GM12801 (cell line): Measurements from ENCODE around the gene EMC8.

ENCODE experiments used
- TF ChIP-seq, protein P1 (sequence below): IDR thresholded peaks from one replicate; pipeline ENCODE4 v1.5.1; 2011; ENCODE audit warnings: control low read depth; ENCODE audit not compliant: insufficient read length; ENCODE audit errors: extremely low read depth

Gene EMC8

DNA sequence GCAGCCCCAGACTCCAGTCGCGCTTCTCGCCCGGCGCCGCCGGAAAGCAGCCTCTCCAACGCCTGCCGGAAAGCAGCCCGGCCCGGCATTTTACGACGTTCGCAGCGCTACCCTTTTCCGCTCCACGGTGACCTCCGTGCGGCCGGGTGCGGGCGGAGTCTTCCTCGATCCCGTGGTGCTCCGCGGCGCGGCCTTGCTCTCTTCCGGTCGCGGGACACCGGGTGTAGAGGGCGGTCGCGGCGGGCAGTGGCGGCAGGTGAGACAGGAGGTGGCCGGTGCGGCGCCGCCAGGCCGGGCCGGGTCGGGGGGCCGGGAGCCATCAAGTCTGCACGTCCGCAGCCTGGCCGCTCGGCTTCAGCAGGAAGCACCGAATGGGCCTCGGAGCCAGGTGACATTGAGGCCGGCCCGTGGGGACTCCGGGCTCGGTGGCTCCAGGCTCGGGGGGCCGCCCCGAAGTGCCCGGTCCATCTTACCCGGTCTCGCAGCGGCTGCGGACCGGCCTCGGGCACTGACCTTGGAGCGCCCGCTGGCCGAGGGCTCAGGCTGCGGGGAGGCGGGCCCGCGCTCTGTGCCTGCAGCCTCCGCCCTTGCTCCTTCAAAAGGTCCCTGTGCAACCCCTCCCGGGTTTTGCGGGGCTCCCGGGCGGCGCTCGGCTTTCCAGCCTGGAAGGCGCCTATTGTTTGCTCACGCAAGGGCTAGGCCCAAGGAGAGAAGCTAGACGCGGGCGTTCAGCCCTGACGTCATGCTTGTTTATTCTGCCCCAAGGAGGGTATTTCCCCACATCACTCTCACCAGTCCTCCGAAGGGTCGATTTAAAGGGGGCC, at the start of gene EMC8, which contains the start of gene COX4I1:
Gene EMC8, minus strand, starts transcription at position 48 of the 824 bp plus-strand sequence. CDS start 249 bp downstream, outside the sequence.
Gene COX4I1, plus strand, starts transcription at position 199 of the 824 bp plus-strand sequence. CDS start 1,511 bp downstream, outside the sequence.
- TF ChIP-seq, protein P1, sequence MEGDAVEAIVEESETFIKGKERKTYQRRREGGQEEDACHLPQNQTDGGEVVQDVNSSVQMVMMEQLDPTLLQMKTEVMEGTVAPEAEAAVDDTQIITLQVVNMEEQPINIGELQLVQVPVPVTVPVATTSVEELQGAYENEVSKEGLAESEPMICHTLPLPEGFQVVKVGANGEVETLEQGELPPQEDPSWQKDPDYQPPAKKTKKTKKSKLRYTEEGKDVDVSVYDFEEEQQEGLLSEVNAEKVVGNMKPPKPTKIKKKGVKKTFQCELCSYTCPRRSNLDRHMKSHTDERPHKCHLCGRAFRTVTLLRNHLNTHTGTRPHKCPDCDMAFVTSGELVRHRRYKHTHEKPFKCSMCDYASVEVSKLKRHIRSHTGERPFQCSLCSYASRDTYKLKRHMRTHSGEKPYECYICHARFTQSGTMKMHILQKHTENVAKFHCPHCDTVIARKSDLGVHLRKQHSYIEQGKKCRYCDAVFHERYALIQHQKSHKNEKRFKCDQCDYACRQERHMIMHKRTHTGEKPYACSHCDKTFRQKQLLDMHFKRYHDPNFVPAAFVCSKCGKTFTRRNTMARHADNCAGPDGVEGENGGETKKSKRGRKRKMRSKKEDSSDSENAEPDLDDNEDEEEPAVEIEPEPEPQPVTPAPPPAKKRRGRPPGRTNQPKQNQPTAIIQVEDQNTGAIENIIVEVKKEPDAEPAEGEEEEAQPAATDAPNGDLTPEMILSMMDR: no peak

DNA sequence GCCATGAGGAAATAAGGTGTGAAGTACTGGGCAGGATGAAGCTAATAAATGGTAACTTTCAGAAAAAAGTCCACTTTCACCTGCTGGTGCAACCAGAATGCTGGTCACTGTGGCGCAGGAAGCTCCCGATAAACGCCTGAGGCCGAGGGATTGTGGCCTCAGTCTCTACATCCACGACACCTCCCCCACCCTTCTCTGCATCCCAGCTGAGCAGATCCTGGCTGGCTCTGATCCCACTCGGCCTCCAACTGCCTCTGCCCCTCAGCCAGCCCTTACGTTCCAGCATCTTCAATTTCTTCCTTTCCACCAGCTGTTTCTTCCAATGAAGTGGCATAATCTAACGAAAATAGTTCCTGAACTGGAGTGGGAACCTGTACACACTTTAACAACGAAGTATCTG, 49.6 kb upstream of the EMC8 start:
- TF ChIP-seq, protein P1: no peak

DNA sequence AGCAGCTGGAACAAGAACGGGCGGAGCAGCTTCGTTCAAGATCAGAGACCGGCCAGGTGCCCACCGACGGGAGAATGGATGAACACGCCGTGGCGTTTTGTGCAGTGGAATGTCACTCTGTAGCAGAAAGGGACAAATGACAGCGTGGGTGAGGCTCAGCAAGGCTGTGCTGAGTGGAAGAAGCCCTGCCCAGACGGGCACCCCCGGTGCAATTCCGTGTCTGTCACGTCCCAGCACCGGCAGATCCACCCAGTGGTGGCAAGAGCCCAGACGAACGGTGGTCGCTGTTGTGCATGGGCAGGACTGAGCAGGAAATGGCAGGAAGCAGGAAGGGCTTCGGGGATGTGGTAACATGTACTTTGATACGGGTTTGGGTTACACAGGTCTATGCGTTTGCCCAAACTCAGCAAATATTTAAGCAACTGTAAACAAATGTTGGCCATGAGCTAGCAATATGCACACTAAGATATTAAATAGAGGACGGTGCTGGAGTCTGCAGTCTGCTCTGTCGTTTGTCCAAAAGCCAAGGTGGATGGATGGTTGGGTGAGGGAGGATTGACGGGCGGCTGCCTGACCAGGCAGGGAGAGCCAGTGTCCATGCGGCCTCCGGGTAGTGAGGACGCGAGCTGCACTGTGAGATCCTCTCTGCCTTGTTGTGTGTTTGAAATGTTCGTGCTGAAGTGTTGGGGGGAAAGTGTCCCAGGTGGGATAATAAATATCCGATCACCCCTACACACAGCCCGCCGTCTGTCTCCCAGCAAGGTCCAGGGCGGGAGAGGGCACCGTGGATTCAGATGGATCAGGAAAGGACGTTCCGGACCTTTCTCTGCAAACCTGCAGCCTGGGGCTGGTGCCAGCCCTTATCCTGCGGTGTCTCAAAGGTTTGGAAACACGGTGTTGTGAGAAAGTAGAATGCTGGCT, 48.6 kb upstream of the EMC8 start:
- TF ChIP-seq, protein P1: no peak

DNA sequence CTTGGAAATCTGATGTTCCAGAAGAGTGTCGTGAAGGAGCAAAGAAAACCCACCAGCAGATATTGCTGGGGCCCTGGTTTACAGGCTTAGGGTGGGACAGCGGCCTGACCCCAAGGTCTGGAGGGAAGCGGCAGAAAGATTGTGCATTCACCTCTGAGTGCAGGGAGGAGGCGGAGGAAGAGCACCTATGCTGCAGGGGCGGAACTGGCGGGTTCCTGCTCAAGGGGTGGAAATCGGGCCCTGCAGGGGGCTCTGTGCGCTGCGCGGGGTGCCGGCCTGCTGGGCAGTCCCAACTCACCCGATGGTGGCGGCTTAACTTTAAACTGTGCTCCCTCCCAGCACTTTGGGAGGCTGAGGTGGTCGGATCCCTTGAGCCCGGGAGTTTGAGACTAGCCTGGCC, 47.7 kb upstream of the EMC8 start:
- TF ChIP-seq, protein P1: no peak

DNA sequence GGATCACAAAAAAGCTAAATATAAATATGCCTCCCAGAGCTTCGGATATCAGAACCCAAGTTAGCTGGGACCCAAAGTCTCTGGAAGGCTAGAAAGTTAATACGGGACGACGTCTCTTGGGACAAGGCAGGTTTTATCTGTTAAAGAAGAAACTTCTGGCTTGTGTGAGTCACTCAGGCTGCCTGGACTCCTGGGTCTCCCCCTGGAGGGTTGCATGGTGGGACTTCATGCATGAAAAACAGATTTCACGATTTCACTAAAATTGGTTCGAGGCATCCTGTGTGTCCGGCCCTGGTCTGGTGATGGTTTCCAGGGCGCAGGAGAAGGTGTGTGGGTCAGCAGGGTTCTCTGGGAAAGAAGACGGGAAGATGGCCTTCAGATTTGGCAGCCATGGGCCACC, 47.1 kb upstream of the EMC8 start:
- TF ChIP-seq, protein P1: no peak

DNA sequence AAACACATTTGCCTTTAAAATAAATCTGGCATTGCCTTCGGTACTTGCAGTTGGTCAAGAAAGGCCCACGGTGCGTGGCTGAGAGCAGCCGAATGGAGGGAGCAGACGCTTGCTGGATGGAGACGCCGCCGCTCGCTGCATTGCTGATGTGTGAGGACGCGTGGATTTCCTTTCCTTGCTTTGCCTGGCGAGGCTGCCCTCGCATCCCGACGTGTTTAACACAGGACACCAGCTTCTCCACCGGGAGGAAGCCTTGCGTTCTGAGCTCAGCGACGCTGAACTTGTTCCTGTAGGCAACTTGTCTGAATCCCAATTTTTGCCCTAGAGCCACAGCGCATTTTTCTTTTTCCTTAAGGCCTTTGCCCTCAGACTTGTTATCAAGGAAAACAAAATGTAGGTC, 45.9 kb upstream of the EMC8 start:
- TF ChIP-seq, protein P1: no peak

DNA sequence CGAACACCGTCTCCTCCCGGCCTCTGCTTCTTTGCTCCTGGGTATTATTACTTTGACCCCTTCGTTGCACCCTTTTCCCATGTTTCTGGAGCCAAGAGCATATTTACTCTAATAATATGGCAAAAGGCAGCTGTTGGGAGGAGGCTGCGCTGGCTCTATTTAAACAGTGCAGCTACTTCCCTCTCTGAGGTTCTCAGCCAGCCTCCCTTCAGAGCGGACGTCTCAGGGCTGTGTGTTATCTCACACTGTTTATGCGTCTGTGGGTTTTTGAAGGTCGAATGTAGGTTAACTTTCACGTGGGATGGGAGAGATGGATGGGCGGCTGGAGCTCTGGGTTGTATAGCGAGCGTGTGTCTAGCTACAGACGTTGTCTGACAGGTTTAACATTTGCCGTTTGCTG, 45.4 kb upstream of the EMC8 start:
- TF ChIP-seq, protein P1: no peak
